GM18858 (cell line): ENCODE measurements around the gene DOC2A.

Experiments
- ATAC-seq: cut with Tn5 transposase; IDR thresholded peaks from one replicate; pipeline ENCODE4 v1.9.1; 2021; ENCODE audit not compliant: unreplicated experiment

DOC2A gene

DNA sequence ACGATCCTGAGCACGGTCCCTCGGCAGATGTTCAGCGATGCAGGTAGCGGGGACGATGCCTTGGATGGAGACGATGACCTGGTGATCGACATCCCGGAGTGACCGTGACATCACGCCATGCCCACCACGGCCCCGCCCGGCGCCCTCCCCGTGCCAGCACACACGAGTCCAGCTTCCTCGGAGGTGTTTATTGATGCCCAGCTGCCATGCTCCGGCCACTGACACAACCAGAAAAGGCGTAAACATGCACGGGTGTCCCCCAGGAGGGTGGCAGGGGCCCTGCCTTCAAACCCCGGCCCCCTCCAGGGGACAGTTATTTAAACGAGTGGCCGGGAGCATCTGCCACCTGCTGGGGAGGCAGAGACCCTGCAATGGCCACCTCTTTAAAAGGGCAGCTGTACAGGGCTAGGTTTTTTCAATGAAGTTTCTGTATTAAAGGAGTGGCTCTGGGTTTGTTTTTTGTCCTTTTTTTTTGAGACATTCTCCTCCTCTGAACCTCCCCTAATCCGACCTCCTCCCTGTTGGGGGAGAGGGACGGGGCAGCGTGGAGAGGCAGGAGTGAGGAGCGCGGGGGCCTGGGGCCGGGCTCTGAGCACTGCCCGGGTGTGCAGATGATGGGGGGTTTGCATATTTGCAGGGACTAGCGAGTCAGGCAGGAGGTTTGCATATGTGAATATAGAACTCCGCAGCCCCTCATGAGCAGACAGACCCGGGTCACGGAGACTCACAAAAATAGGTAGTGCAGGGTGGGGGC is 5.3 kb downstream of the DOC2A start:
- no peak for ATAC-seq

DNA sequence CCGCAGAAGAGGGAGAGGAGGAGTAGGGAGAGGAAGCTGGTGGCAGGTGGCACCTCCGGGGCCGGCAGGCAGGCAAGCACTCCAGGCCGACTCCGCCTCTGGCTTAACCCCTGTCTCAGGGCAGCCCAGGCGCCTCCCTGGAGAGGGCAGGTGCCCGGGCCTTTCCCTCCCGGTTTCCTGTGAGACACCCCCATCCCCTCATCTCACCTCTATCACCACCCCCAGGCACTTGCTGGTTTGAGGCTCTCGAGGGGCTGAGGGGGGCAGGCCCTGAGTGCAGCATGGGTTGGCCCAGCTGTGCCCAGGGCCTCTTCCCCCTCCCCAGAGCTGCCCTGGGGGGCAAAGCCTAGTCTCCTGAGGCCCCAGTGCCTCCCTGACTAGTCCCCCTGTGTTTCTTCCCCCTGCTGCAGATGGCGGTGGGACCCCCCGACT is 6.0 kb downstream of the DOC2A start:
- no peak for ATAC-seq

DNA sequence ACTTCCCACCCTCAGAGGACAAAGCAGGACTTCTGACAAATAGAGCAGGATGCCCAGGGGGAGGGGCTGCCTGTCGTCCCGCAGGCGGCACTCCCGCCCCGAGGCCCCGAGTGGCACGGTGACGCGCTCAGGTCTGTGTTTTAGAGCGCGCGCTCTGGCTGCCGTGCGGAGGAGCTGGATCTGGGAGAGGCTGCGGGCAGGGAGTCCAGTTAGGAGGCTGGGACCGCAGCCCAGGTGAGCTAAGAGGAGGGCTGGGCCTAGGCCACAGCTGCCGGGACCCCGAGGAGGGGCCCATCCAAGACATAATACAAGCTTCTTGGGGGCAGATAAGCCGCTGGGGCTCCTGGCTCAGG is 6.4 kb downstream of the DOC2A start:
- no peak for ATAC-seq

DNA sequence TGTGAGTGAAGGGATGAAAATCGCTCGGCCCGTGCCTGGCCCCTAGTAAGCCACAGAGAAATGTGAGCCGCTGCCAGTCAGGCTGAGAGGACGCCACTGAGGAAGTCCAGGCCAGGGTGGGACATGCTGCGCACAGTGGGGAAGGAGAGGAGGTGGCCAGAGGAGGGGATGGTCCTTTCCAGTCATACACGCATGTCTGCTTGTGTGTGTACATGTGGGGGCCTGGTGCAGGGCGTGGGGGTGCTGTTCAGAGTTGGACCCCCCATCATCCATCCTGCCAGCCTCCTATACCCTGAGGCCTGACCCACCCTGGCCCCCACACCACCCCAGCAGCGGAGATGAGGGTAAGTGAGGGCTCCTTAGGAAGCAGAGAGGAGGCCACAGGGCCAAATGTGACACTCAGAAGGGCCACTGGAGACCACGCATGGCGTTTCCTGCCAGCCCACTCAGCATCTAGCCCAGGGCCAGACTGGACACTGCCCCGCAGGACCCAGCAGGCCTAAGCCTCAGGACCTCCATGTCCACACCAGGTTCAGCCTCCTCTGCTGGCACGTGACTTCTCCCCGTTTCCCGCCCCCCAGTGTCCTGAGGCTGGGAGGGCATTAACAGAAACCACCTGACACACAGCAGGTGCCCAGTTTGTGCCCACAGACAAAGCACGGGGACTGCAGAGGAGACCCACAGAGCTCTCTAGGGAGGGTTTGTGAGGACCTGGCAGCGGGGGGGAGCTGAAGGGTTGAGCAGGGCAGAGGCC is 7.0 kb downstream of the DOC2A start:
- ATAC-seq, result no peak

DNA sequence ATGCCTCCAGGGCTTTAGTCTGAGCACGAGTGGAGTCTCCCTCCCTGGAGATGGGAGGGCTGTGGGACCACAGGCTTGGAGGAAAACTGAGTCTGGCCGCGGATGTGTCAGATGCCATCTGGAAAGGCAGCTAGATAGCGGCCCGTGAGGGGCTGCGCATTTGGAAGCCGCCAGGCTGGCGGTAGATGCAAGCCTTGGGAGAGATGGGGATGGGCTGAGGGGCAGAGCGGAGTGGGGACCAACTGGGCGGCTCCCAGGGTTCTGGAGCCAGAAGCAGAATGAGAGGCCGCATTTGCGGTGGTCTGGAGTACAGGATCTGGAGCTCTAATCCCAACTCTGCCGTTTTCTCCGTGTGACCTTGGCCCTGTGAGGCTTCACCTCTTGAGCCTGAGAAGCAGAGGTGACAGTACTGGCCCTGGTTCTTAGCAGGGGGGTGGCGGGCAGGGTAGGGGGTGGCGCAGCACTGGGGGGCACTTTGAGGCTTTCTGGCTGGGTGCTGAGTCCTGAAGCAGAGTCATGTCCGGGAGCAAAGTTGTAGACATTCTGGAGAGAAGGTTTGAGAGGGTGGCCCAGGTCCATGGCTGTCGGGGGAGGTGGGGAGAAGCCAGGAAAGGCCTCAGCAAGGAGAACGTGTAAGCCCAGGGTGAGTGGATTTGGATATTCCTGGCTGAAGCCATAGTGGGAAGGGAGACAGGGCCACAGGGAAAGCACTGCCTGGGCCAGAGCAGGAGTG is 8.0 kb downstream of the DOC2A start:
- no peak for ATAC-seq

DNA sequence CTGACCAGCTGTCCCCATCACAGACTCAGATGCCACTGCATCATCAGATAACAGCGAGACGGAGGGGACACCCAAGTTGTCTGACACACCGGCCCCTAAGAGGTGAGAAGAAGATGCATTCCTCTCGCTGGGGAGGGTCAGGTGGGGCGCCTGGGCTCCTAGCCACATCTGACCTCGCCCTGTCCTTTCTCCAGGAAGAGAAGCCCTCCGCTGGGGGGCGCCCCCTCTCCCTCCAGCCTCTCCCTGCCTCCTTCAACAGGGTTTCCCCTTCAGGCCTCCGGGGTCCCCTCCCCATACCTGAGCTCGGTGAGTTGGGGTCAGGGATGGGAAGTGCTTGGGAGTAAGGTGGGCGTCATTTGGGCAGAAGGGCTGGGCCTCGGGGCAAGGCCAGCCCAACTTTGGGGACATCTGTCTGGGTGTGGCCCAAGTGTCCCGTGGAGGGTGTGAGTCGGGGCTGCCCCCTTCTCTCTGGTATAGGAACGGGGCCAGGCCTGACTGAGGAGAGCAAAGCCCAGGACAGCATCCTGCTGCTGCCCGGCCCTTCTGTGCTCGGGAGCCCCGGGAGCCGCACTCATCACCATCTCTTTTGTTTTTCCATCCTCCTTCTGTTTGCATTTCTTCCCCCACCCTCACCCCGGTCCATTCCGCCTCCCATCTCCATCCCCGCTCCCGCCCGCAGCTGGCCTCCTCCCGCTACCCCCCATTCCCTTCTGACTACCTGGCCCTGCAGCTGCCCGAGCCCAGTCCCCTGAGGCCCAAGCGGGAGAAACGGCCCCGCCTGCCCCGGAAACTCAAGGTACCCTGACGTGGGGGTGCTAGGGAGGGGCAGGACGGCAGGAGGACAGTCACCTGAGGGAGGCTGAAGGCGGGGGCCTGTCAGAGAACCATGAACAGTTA is 9.8 kb downstream of the DOC2A start:
- ATAC-seq, result no peak

DNA sequence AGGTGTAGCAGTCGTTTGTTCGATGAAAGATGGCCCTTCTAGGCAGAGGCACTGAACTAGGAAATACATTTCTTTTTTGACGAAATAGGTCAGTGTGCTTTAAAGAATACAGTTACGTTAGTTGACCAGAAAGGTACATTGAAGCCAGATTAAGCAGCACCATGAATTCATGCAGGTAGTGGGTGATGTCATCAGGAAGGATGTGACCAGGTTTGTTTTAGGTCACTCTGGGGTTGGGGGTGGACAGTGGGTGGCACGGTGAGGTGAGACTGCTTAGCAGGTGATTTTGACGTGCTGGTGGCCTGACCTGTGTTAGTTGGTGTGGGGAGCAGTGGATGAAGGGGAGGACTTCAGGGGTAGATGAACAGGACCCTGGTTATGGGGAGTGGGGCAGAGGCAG is 11.2 kb downstream of the DOC2A start:
- ATAC-seq, result no peak

DNA sequence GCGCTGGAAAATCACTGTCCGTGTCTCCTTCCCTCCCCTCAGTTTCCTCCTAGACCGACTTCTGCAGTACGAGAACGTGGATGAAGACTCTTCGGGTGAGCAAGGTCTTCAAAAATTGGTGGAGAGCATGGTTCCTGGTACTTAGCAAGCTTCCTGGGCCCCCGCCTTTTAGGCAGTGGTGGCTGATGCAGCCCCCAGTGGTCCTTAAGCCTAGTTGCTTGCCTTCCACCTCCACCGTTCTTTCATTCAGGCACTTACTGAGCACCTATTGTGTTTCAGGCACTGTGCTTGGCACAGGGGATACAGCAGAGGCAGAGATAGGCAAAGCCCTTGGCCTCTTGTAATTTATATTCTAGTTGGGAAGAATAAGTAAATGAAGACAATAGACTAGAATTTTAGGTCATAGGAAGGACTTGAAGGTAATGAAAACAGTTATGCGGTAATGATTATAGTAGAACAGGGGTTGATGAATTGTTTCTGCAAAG is 14.0 kb downstream of the DOC2A start:
- ATAC-seq, result no peak

DNA sequence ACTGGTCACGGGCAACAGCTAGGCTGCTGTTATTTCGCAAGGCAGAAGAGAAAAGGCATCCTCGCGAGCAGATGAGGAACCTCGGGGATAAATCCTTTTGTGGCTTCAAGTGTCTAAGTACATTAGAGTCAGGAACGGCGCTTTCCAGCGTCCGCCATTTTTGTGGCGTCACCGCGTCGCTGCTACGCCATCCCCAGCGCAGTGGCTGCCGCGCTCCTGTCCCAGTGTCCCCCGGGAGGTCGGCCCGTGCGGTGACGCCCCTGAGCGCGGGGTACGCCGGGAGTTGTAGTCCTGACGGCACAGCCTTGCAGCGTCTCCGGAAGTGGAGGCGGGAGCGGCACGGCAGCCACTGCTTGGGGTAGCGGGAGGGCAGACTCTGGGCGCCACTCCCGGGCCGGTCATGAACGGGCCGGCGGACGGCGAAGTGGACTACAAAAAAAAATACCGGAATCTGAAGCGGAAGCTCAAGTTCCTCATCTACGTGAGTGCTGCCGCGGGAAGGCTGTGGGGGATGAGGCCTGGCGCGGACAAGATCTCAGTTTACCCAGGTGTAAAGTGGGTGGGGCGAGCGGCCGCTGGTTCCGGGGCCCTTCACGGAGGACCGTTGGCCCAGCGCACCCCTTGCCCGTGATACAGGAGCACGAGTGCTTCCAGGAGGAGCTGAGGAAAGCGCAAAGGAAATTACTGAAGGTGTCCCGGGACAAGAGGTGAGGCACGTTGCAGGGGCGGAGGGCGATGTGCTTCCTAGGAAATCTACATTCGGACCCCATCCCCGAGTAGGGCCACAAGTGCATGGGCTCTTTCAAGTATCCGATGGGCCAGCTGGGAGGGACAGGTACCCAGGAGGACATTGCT is 14.7 kb downstream of the DOC2A start, which contains the start of gene INO80E:
INO80E (plus strand) TSS at position 331 of the 855 bp plus-strand sequence; CDS start at position 401, 70 bp downstream.
- ATAC-seq, result peak; percentile 77

DNA sequence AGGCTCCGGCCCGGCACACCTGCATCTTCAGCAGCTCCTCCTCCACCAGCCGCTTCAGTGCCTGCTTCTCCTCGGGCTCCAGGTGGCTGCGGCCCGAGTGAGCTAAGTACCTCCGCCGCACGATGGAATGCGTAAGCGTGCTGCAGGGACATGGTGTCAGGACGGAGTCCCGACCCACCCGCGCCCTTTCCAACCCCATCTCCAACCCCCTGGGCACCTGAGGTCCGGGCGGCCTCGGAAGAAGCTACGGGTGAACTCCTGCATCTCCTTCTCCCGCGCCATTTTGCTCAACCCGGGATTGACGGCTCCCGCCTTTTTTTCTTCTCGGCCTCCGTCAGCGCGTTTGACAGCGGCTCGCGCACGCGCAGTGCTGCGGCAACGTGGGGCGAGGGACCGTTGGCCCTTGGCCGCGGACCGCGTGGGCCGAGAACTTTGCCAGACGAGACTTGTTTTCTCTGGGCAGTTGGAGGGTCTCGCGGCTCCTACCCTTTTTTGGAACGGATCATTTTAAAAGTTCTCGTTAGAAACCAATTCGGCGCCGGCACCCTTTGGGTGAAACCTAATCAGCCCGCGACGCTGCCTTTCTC is 15.4 kb downstream of the DOC2A start, which contains the start of gene HIRIP3:
HIRIP3 (minus strand) TSS at position 294 of the 587 bp plus-strand sequence; CDS start at position 282, 12 bp downstream.
- peak; percentile 18 for ATAC-seq

DNA sequence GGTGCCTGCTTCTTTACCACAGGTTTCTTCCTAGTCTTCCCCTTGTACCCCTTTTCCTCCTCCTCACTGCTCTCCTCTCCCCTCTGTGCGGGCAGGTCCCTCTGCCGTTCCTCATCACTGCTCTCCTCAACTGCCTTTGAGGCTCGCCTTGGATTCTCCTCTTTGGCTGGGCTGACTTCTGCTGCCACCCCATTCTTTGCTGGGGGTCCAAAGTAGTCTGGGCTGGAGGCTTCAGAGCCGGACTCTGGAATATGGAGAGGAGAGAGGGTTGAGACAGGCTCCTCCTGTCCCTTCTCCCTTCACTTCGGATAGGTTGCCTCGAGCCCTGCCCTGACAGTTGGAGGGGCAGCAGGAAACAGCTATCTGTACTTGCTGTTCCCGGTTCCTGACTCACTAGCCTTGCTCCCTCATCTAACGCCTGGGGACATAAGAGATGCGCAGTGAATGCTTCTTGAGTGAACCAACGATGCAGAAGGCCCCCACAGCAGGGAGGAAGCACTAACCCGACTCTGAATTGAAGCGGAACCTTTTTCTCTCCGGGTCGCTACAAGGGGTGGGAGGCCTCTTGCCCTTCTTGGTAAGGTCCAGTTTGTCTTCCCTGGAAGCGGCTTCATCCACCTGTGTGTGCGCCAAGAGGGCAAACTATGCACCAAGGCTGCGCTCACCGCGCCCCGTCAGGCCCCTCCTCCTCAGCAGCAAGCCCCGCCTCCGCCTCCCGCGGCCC is 16.1 kb downstream of the DOC2A start:
- ATAC-seq, result peak; percentile 16

DNA sequence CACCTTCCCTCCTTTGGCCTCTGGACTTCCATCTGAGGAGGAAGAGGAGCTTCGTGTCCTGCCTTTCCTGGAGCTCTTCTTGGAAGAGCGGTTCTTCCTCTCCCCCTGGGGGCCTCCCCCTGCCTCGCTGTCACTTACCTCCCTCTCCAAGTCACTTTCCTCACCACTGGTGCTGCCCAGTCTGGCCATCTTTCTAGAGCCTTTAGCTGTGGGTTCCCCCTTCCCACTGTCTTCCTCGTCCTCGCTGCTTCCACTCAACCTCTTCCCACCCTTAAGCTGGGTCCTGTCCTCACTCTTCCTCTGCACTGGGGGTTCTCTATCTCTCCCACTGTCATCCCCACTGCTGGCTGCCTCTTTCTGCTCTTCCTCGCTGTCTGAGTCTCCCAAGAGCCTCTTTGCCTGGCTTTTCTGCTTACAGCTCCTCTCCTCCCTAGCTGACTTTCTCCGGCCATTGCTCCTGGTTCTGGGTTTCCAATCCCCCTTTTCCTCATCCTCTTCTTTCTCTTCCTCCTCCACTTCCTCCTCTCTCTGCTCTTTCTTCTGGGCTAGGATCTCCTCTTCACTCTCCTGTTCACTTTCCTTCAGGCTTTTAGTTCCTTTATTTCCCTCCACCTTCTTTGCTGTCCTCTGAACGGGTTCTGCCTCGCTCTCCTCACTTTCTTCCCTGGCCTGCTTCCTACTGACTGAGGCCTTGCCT is 16.8 kb downstream of the DOC2A start:
- ATAC-seq, result no peak

DNA sequence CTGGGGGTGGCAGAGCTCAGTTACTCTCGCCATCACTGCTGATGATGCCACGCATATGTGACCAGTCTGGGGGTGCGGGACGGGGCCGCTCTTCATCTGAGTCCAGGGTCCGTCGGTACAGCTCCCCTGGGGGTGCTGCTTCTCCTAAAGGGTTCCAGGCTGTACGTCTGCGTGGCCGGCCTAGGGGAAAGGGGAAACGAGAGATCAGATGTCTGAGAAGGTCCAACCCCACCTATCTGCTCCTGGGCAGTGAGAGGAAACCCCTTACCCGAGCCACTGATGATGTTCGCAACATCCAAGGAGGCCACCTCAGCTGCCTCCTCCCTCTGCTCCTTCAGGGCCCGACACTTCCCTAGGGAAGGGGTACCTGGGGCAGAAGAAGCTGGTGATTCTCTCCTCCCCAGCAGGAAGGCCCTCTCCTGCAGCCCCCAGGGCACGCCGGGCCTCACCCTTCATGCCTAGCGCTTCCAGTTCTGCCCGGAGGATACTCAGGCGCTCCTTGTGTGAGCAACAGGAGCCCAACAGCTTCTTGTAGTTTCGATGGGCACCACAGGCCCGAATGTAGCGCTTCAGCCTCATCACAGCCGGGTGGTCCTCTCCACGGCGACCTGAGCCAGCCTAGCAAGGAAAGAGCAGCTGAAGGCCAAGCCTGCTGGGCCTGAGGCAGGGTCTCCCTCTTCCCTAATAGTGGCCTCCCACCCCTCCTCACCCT is 17.5 kb downstream of the DOC2A start:
- ATAC-seq, result no peak

DNA sequence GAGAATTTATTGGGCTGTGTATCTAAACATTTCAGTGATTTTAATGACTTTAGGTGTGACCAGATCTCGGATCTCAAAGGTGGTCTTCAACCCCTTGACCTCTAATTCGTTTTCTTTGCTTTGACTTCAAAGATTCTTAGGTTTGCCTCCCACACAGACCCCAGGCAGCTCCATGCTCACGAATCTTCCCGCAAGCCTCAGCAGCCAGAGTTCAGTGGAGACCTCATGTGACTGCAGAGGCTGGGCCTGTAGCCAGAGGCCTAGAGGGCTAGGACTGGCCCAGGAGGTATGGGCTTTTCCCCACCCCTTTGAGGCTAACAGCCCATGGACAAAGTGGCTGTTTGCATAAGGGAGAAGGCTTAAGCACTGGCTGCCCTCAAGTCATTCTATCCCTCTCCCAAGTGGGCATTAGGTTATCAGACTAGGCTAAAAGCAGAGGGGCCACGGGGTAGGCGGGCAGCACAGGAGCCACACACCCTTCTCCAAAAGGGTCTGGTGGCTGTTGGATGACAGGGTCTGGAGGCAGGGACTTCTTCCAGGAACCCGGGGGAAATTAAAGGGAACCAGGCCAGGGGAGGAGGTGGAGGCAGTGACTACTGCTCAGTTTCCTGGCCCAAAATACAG is 18.4 kb downstream of the DOC2A start:
- ATAC-seq, result no peak

DNA sequence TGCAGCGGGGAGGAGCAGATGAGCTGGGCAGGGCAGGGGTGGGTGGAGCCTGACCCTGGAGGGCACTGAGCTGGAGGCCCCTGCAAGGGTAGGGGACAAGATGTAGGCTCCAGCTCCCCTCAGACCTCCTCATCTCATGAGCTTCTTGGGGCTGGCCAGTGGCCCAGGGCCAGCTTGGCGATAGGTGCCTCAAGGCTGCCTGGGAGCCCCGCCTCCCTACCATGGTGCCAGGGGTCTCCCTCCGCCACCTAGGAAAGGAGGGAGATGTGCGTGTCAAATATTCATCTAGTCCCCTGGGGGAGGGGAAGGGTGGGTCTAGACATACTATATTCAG is 19.3 kb downstream of the DOC2A start:
- ATAC-seq, result no peak

DNA sequence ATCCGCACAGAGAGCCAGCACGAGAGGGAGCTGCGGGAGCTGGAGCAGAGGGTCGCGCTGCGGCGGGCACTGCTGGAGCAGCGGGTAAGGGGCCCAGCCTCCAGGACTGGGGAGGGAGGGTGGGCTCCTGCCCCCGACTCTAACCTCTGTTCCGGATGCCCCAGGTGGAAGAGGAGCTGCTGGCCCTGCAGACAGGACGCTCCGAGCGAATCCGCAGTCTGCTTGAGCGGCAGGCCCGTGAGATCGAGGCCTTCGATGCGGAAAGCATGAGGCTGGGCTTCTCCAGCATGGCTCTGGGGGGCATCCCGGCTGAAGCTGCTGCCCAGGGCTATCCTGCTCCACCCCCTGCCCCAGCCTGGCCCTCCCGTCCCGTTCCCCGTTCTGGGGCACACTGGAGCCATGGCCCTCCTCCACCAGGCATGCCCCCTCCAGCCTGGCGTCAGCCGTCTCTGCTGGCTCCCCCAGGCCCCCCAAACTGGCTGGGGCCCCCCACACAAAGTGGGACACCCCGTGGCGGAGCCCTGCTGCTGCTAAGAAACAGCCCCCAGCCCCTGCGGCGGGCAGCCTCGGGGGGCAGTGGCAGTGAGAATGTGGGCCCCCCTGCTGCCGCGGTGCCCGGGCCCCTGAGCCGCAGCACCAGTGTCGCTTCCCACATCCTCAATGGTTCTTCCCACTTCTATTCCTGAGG is 19.8 kb downstream of the DOC2A start:
- no peak for ATAC-seq
